Mononuclear cell (primary cell): ENCODE measurements around the gene NOTCH4. TPM values are rescaled to one million over a fixed set of nuclear protein-coding genes. Genes with fewer than 3 reads are reported as not detected.
"Not testable (repeated sequence)": the region's sequence is repeated elsewhere in the genome, so short reads cannot be mapped to it uniquely, and the experiment has no call there.

Source experiments
- H3K27me3 ChIP-seq: 2 replicates; pipeline ENCODE4 v1.6.0; 2011; ENCODE audit warnings: low read length, control low read depth; ENCODE audit not compliant: insufficient read depth
- H3K4me1 ChIP-seq: 2 replicates; pipeline ENCODE4 v1.5.1; 2011; ENCODE audit warnings: mild to moderate bottlenecking, low read length, control low read depth; ENCODE audit not compliant: insufficient read depth
- H3K4me3 ChIP-seq: 2 replicates; pipeline ENCODE4 v1.5.1; 2011; ENCODE audit warnings: mild to moderate bottlenecking, low read length, moderate library complexity
- H3K9me3 ChIP-seq: 2 replicates; pipeline ENCODE4 v1.5.1; 2011; ENCODE audit warnings: low read depth, mild to moderate bottlenecking, control low read depth, low read length
- total RNA-seq: library from RNA; depleted of rRNA; stranded (reverse); fragments of >200 nt; gene quantifications from one replicate; pipeline ENCODE4 v1.2.3, GENCODE V29; 2012

The NOTCH4 gene
- total RNA-seq, 1 donor = 5.6 TPM

DNA sequence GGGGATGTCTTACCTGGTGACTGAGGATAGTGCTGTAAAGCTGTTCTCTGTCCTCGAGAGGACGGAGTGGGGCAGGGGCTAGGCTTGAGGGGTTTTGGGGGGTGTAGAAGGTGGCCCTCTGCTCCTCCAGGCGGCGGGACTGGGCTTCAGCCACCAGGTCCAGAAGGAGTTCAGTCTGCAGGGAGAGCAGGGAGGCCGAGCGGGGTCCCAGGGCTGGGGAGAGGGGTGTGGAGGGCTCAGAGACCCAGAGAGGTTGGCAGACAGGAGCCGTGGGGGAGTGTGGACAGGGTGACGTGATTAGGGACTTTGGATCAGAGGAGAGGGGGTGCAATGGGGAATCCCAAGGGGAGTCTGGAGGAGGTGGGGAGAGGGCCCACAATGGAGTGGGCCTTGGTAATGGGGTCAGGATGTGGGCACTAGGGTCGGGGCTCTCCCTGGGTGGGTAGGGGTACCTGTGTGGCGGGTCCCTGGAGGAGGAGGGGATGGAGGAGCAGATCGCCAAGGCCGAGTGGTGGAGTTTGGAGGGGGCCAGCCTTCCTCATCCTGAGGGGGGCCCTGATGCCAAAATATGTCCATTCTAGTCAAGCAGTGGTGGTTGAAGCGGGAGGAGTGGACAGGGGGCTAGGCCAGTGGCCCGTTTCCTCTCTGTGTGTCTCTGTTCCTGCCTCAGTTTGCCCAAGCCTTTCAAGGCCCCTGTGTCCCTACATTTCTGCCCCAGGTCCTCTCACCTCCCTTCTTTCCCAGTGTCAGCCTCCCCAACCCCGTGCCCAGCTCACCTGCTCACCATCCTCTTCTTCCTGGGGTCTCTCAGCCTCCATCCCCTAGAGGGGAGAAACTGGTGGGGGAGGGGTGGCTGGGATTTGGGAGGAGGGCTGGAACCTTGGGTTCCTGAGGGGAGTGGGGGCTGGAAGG, 31.9 kb downstream of the NOTCH4 start:
- Histone ChIP-seq H3K9me3 (no peaks in the 10 kb centered on the region), H3K4me1 (peaks cover 69% of the 10 kb centered on the region), H3K27me3 (no peaks in the 10 kb centered on the region), H3K4me3 (peak overlapping the region; percentile 96)

DNA sequence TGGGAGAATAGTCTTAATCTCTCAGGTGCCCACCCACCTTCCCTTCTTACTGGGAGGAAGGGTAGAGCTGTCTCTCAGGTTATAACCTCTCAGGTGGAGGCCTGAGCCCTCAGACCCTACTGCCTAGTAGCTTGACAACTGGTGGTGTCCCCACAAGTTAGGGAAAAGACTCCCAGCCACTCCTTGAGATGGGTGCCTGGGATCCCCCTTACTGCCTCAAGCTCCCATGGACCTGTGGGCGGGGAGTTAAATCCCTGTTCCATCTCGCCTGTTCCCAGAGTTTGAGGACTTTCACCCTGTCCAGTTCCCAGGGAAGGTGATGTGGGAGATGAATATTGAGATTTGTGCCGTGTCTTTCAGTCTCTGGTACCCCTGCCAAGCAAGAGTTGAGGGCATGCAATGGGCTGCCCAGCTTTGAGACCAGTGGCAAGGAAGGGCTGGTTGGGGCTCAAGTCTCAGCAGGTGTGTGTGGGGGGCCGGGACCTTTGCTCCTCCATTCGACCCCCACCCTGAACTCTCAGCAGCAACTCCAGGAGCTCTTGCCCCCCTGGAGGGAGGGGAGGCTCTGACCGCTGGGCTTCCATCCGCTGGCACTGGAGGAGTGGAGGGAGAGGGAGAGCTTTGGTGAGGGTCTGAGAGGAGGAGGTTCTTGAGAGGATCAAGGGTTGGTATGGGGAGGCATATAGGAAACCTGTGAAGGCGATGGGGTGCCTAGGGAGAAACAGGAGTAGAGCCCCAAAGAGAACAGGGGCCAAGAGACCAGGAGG, 32.8 kb downstream of the NOTCH4 start:
- peaks cover 70% of the 10 kb centered on the region for H3K4me1 ChIP-seq
- H3K4me3 ChIP-seq = peak overlapping the region; percentile 96
- H3K27me3 ChIP-seq = no peaks in the 10 kb centered on the region
- H3K9me3 ChIP-seq = no peaks in the 10 kb centered on the region

DNA sequence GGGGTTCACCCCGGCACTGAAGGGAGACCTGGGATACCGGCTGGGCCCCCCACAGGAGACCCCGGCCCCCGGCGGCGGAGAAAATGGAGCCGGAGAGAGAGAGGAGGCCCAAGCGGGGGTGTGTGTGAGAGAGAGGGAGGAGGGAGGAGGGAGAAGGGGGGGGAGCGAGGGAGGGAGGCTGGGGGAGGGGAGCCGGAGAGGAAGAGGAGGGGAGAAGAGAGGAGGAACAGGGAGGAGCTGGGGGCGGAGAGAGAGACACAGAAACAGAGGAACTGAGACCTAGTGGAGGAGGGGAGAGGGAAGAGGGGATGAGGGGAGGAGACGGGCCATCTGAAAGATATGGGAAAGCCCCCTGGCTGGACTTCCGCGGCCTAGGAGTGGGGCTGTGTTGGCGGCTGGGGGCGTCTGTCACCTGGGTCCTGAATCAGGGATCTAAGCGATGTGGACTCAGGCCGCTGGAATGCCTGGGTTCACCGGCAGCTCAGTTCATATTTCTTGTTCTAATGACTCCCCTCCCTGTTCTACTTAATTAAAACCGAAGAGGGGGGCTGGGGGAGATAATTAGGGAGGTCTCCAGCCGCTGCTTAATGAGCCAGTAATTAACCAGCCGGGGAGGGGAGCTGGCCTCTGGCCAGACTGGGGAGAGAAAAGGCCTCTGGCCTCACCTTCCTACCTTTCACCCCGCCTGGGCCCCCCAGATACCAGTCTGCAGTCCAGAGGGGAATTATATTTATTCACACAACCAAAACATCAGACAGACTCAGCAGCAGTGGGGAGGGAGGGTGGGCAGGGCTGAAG, 33.6 kb downstream of the NOTCH4 start, which contains the start of gene PBX2:
Gene PBX2 (minus strand): TSS at position 149 of the 798 bp plus-strand sequence. CDS start 287 bp downstream, outside the sequence.
- no peaks in the 10 kb centered on the region for H3K9me3 ChIP-seq
- peaks cover 73% of the 10 kb centered on the region for H3K4me1 ChIP-seq
- H3K4me3 ChIP-seq = peak within 1 kb of the TSS; percentile 96
- H3K27me3 ChIP-seq = no peaks in the 10 kb centered on the region

DNA sequence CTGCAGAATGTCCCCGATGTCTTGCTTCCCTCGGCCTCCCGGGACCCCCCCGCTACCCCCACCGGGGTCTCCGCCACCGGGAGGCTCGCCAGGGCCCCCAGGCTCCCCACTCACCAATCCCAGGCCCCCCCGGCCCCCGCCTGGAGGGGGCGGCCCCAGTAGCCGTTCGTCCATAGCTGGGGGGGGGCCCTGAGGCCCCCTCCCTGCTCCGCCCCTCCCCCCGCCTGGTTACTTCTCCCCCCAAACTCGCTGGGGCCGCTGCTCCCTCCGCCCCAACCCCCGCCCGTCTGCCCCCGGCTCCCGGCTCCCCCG, 34.2 kb downstream of the NOTCH4 start:
- peak overlapping the region; percentile 96 for H3K4me3 ChIP-seq
- H3K9me3 ChIP-seq = no peaks in the 10 kb centered on the region
- H3K27me3 ChIP-seq = no peaks in the 10 kb centered on the region
- peaks cover 67% of the 10 kb centered on the region for H3K4me1 ChIP-seq

DNA sequence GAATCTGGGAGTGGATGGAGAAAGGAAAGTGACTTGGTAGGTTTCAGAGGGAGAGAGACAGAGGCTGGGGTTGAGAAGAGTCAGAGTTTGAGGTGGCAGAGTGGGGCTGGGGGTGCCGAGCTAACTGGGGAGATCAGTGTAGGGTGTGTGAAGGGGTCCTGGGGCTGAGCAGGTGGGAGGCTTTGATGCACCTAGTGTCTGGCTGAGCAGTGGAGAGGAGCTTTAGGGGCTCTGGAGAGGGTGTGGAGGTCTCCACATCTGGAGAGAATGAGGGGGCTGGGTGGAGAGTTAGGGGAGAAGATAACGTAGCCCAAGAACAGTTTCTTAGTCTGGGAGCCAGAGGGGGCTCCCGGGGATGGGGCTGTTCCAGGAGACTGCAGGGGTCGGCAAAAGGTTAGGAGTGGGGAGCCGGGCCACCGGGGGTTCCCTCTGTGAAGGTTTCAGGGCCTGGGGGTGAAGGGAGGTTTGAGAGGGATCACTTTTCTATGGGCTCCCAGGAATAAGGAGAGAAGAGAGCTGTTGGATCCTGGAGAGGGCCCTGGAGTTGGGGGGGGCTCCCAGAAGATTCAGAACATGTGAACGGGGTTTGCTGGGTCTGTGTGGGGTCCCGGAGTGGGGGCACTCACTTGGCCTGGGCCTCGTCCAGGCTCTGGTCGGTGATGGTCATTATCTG, 34.7 kb downstream of the NOTCH4 start:
- peaks cover 62% of the 10 kb centered on the region for H3K4me1 ChIP-seq
- peak overlapping the region; percentile 96 for H3K4me3 ChIP-seq
- no peaks in the 10 kb centered on the region for H3K9me3 ChIP-seq
- no peaks in the 10 kb centered on the region for H3K27me3 ChIP-seq

DNA sequence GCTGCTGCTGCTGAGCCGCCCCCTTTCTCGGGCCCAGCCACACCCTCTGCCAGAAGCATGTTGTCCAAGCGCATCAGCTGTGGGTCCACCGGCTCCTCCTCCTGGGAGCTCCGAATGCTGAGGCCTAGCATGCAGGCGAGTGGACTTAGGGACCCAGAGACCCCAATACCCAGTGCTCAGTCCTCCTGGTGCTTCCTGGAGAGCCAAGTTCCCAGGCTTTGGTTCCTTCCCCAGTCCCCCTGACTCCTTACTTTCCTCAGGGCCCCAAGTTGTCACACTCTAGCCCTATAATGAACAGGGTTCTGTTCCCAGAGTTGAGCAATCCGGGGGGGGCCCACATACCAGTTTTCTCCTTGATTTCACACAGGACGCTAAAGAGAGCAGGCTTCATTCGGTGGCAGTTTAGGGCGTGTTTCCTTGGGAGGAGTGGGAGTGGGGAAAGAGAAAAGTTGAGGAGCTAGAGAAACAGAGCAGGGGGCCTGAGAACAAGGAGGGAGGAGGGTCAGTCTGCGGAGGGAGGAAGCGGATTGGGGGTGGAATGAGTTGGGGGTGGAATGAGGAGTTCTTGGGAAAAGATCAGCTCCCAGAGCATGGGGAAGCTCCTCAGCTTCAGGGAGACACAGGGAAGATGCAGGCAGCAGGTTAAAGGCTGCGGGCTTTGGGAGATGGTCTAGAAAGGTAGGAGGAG, 35.3 kb downstream of the NOTCH4 start:
- Histone ChIP-seq H3K4me1 (peaks cover 57% of the 10 kb centered on the region), H3K9me3 (no peaks in the 10 kb centered on the region), H3K4me3 (peak overlapping the region; percentile 96), H3K27me3 (no peaks in the 10 kb centered on the region)

DNA sequence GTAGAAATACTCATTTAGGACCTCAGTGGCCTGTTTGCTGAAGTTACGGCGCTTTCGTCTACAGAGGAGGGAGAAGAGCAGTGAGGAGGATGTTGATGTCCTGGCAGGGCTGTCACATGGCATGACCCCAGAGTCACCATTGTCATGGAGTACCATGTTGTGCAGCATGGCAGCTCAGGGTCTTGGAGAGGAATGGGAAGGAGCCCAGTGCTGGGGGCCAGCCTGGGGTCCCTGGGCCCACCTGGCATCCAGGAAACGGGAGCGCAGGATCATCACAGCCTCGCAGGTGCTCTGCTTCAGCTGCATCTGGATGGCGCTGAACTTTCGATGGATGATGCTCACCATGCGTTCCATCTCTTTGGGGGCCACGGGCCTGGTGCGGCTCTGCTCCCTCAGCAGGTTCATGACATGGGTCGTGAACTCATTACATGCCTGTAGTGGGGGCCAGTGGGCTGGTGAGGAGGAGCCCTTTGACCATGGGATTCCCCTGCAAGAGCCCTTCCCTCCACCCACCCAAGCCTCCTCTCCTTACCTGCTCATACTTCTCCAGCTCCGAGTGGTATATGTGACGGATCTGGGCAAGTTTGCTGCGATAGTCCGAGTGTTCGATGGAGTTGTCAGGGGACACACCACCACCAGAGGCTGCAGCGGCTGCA, 36.0 kb downstream of the NOTCH4 start:
- not testable (repeated sequence) for H3K27me3 ChIP-seq, H3K9me3 ChIP-seq, H3K4me3 ChIP-seq
- peaks cover 52% of the 10 kb centered on the region for H3K4me1 ChIP-seq

DNA sequence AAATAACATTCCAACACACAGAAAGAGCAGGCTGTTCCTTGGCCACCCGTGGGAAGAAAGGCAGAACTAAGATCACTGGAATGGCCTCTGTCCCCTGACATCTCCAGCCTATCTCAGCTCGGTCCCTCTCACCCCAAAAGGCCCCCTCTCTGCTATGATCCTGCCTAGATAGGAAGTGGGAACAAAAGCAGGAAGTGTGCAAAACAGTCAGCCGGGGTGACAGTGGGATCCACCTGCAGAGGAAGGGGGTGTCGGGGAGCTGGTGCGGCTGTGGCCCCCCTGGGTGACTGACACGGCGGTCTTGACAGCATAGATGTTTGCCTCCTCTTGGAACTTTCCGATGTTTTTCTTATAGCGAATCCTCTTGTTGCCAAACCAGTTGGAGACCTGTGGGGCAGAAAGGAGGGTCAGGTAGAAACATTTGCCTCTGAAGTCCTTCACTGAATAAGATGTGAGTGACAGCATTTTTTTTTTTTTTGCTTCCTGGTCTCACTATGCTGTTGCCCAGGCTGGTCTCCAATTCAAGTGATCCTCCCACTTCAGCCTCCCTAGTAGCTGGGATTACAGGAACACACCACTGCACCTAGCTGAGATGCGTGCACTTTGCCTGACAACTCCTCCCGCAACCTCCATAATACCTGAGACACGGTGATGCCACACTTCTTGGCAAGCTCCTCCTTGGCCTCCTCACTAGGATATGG, 36.7 kb downstream of the NOTCH4 start:
- no peaks in the 10 kb centered on the region for H3K27me3 ChIP-seq
- H3K9me3 ChIP-seq = no peaks in the 10 kb centered on the region
- no peak overlapping the region for H3K4me3 ChIP-seq
- peaks cover 56% of the 10 kb centered on the region for H3K4me1 ChIP-seq

DNA sequence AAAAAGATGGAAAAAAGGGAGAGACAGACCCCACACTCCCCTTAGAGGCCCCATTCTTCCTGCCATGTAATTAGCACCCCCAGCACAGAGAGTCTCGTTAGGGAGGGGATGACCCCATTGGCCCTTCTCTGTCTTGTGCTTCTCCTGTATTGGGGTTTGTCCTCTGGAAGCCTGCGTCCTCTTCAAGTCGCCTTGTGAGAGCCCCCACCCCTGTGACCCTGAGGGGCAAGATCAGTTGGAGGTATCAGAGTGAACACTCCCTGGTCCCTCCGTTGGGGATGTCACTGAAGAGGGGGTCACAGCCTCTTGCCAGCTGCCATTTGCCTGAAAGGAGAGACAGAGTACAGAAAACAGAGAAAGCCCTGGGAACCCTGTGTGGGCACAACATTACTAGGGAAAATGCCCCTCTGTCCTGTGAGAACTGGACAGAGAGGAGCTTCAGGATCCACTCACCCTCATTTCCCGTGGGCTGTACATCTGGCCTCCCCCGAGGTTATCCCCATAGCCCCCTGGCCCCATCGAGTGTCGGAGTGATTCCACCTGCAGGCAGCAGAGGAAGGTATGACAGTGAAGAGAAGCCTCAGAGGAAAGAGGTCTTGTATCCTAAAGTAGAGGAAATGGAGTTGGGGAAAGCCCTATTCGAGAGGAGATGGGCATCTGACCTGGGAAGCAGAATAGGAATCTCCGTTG, 37.6 kb downstream of the NOTCH4 start:
- H3K4me3 ChIP-seq, H3K9me3 ChIP-seq, H3K27me3 ChIP-seq: not testable (repeated sequence)
- peaks cover 55% of the 10 kb centered on the region for H3K4me1 ChIP-seq

DNA sequence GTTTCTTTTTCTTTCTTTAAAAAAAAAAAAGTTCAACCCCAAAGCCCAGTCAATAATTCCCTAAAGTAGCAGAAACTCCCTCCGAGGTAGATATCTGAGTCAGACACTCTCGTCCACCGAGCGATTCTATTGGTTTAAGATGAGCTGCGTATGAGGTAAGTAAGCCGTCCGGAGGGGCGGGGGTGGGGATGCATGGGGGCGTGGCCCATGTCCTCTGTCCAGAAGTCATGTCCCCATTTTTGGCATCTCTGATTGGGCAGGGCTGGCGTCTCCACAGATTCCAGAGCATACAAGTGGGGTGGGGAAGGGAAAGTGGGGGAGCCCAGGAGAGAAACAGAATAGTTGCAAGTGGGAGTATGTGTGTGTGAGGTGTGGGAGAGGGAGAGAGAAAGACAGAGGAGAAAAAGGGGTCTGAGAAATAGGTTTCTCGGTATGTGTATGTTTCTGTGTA, 38.2 kb downstream of the NOTCH4 start:
- not testable (repeated sequence) for H3K27me3 ChIP-seq, H3K4me3 ChIP-seq, H3K9me3 ChIP-seq
- peaks cover 49% of the 10 kb centered on the region for H3K4me1 ChIP-seq

DNA sequence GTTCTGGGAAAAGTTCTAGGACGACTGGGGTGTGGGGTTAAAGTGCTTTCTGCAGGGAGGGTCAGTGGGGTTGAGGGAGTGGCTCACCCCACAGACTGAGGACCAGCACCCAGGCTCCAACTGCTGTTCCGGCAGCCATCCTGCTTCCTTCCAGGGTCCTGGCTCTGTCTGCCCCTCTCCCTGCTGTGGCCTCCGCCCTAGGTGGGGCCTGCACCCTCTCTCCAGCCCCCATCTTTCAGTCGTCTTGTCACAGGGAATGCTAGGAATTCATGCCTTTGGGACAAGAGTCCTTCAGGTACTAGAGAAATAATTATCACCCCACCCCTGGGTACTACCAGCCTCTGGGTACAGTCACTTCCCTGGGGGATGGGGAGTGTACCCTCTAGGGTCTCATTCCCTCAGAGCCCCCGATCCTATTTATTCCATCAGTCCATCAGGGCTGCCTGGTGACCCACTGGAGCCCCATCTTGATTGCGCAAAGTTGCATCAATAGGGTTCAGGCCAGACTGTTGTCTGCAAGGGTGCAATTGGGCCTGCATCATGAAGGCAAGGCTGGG, 39.7 kb downstream of the NOTCH4 start, which contains the start of gene AGER:
Gene AGER (minus strand): TSS at position 170 of the 557 bp plus-strand sequence. CDS start 31 bp downstream, at position 139.
- H3K4me3 ChIP-seq = no peak within 1 kb of the TSS
- H3K9me3 ChIP-seq = no peaks in the 10 kb centered on the region
- H3K4me1 ChIP-seq = peaks cover 54% of the 10 kb centered on the region
- H3K27me3 ChIP-seq = no peaks in the 10 kb centered on the region

DNA sequence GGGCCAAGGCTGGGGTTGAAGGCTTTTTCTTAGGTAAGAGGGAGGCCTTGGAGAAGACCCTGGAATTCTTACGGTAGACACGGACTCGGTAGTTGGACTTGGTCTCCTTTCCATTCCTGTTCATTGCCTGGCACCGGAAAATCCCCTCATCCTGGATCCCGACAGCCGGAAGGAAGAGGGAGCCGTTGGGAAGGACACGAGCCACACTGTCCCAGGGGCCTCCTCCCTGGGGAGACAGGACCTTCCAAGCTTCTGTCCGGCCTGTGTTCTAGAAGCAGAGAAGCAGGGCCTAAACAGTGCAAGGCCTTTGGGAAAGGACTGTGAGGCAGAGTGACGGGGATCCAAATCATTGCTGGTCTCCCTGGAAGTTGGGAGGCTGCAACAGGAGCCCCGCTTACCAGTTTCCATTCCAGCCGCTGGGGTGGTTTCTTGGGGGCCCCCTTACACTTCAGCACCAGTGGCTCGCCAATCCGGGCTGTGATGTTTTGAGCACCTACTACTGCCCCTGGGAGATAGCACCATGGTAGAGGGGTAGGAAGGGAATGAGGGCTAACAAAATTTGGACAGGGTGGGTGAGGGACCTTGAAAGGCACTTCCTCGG, 40.3 kb downstream of the NOTCH4 start:
- H3K4me3 ChIP-seq = no peak overlapping the region
- no peaks in the 10 kb centered on the region for H3K9me3 ChIP-seq
- H3K27me3 ChIP-seq = no peaks in the 10 kb centered on the region
- H3K4me1 ChIP-seq = peaks cover 54% of the 10 kb centered on the region
